ENCODE measurements around the gene EPO.
A peak's percentile ranks its signal among the peaks of the same experiment; 100 is the strongest.
"Not testable (repeated sequence)": the region's sequence is repeated elsewhere in the genome, so short reads cannot be mapped to it uniquely, and the experiment has no call there.

The EPO gene

DNA sequence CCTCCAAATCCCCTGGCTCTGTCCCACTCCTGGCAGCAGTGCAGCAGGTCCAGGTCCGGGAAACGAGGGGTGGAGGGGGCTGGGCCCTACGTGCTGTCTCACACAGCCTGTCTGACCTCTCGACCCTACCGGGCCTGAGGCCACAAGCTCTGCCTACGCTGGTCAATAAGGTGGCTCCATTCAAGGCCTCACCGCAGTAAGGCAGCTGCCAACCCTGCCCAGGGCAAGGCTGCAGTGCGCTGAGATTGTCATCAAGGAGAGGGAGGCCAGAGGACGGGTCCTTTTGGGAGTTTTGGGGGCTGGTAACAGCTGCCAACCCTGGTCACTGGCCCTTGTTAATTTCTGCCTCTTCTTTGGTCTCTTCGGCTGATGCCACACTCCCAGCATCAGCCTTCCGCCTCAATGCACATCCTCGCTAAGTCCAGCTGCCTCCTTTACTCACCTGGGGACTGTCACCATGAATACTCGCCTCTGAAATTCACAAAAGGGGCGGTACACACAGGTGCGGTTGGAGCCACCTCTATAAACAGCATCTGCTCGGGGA lies 3.5 kb downstream of the EPO start:
- DNase-seq (ENCODE audit: extremely low read depth, low read depth) = no peak
- TF ChIP-seq, protein P1, sequence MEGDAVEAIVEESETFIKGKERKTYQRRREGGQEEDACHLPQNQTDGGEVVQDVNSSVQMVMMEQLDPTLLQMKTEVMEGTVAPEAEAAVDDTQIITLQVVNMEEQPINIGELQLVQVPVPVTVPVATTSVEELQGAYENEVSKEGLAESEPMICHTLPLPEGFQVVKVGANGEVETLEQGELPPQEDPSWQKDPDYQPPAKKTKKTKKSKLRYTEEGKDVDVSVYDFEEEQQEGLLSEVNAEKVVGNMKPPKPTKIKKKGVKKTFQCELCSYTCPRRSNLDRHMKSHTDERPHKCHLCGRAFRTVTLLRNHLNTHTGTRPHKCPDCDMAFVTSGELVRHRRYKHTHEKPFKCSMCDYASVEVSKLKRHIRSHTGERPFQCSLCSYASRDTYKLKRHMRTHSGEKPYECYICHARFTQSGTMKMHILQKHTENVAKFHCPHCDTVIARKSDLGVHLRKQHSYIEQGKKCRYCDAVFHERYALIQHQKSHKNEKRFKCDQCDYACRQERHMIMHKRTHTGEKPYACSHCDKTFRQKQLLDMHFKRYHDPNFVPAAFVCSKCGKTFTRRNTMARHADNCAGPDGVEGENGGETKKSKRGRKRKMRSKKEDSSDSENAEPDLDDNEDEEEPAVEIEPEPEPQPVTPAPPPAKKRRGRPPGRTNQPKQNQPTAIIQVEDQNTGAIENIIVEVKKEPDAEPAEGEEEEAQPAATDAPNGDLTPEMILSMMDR (IDR thresholded peaks at IDR 0.05; ENCODE audit: low read depth, low read length) = no peak

DNA sequence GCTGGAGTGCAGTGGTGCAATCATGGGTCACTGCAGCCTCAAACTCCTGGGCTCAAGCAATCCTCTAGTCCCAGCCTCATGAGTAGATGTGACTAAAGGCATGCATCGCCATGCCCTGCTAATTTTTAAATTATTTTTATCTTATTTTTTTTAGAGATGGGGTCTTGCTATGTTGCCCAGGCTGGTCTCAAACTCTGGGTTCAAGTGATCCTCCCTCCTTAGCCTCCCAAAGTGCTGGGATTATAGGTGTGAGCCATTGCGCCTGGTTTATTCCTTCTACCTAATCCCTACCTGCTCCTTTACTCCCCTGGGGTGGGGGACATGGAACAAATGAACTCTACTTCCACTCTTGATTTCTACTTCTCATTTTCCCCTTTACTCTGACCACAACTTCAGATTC lies 4.1 kb downstream of the EPO start:
- DNase-seq (ENCODE audit: extremely low read depth, low read depth) = not testable (repeated sequence)

DNA sequence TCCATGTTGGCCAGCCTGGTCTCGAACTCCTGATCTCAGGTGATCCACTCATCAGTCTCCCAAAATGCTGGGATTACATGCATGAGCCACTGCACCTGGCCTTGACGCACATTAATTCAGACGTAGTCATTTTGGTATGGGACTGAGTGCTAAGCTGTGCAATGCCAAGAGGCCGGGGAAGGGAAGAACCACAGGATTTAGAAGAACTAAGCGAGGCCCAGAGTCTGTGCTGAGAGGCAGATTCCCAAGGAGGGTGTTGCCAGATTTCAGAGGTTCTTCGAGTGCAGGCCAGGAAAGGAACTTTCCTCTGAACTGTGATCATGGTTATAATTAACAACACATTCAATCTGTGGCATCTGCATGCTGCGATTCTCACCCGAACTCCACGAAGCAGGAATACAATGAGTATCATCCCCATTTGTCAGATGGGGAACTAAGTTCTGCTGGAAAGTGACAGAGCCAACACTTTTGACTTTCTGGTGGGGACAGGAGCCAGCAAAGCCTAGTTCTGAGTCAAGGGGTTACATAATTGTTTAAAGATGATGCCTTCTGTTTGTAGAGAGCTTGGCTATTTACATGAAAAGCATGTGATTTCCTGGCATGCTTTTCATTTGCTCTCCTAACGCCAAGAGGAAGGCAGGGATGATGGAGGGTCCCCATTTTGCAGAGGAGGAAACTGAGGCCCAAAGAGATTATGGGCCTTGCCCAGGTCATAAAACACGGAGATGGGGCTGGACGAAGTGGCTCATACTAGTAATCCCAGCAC lies 6.9 kb downstream of the EPO start:
- TF ChIP-seq, protein P1 (IDR thresholded peaks at IDR 0.05; ENCODE audit: low read depth, low read length) = no peak
- peak; percentile 89 for DNase-seq (ENCODE audit: extremely low read depth, low read depth)

DNA sequence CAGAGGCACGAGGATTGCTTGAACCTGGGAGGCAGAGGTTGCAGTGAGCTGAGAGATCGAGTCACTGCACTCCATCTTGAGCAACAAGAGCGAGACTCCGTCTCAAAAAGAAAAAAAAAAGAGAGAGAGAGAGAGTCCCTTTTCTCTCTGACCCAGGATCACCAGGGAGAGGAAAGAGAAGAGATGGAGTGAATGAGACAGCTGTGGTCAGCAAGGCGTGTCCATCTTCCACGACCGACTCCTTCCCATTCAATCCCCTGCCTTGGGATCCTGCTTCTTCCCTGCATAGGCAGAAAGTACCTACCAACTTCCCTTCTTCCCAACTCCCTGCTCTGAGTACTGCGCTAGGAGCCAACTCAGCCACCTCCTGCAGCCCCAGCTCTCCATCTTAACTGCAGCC lies 7.9 kb downstream of the EPO start:
- no peak for DNase-seq (ENCODE audit: extremely low read depth, low read depth)
- TF ChIP-seq, protein P1 (IDR thresholded peaks at IDR 0.05; ENCODE audit: low read depth, low read length) = no peak

DNA sequence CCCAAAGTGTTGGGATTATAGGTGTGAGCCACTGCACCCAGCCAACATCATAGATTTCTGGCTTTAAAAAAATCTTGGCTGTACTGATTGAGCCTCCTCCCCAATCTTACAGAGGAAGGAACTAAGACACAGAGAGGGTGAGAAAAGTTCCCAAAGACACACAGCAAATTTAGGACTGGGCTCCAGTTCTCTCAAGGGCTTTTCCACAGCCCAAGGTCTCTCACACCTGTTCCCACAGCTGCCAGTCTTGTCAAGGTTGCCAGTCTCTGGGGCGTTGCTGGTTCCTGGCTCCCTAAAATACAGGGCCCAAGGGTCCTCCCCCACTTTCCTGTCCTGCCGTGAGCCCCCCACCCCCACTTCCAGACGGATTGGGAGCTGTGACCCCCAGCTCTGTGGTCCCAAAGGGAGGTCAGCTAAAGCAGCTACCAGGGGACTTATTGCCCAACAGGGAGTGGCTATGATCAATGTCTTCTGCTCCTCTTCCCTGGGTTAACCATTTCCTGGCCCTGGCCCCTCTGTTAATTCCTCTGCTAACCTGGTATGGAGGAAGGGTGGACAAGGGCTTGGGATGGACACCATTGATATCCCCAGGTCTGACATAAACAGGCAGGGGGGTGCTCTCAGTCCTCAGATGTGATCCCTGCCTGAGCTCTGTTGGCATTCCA lies 10.0 kb downstream of the EPO start:
- no peak for DNase-seq (ENCODE audit: extremely low read depth, low read depth)
- TF ChIP-seq, protein P1 (IDR thresholded peaks at IDR 0.05; ENCODE audit: low read depth, low read length) = no peak

DNA sequence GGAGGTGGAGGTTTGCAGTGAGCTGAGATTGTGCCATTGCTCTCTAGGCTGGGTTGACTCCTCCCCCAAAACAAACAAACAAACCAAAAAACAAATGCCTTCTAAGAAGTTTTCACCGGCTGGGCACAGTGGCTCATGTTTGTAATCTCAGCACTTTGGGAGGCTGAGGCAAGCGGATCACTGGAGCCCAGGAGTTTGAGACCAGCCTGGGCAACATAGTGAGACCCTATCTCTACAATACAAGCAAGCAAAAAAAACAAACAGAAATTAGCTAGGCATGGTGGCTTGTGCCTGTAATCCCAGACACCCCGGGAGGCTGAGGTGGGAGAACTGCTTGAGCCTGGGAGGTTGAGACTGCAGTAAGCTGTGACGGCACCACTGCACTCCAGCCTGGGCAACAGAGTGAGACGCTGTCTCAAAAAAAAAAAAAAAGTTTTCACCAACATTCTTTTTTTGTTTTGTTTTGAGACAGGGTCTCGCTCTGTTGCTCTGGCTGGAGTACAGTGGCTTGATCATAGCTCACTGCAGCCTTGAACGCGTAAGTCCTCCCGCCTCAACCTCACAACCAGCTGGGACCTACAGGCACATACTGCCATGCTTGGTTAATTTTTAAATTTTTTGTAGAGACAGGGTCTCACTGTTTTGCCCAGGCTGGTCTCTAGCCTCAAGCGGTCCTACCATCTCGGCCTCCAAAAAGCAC lies 11.8 kb downstream of the EPO start:
- TF ChIP-seq, protein P1 (IDR thresholded peaks at IDR 0.05; ENCODE audit: low read depth, low read length) = no peak
- DNase-seq (ENCODE audit: extremely low read depth, low read depth) = no peak

DNA sequence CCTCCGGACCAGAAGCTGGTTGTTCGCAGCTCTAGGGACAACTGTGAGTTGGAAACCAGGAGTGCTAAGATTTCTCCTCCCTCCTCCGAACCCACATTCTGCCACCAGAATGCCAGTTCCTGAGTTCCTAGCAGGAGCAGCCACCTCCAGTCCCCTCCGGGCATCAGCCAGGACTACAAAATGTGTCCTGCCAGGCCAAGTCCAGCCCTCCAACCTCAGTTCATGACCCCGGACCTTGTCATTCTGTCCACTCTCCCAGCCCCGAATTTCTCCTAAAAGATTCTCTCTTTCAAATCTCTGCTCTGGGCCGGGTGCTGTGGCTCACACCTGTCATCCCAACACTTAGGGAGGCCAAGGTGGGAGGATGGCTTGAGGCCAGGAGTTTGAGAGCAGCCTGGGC lies 15.5 kb downstream of the EPO start:
- TF ChIP-seq, protein P1 (IDR thresholded peaks at IDR 0.05; ENCODE audit: low read depth, low read length) = no peak
- no peak for DNase-seq (ENCODE audit: extremely low read depth, low read depth)
